HCT116 (cell line): ENCODE results near the gene MRPS33. TPM values are rescaled to one million over a fixed set of nuclear protein-coding genes. Genes with fewer than 3 reads are reported as not detected.
"Not testable (repeated sequence)": the region's sequence is repeated elsewhere in the genome, so short reads cannot be mapped to it uniquely, and the experiment has no call there.

ENCODE experiments used
- ATAC-seq: fragments of 200-7000 bp; cut with Tn5 transposase; 2 replicates; pipeline ENCODE4 v1.9.1; 2020; ENCODE audit warnings: mild to moderate bottlenecking, moderate library complexity
- BruUV-seq: library from RNA; stranded (reverse); fragments of 400-500 nt; replicated peaks from 2 replicates; lab custom pipeline; 2021; lab: Mats Ljungman, UMichigan
- CTCF ChIA-PET: fragments of 300-600 bp; sonication (Branson Sonifier 250); formaldehyde crosslinking; loops from one replicate; lab custom pipeline; 2021; ENCODE audit warnings: antibody characterized with exemption; lab: Charles Lee
- POLR2A ChIA-PET: fragments of 300-600, 350-600 bp; sonication (Branson Sonifier 250); formaldehyde crosslinking; loops from one replicate; lab custom pipeline; 2021; ENCODE audit warnings: antibody characterized with exemption; lab: Charles Lee
- RAD21 ChIA-PET, 2 experiments: fragments of 300-600 bp; sonication (Branson Sonifier 250); formaldehyde crosslinking; loops; one replicate each; lab custom pipeline; 2023; ENCODE audit warnings: low total read pairs in 2 of 2; ENCODE audit not compliant: uncharacterized antibody in 2 of 2, unreplicated experiment in 2 of 2, low non-redundant PET in 1 of 2; lab: Charles Lee
- DNase-seq: peaks from one replicate; pipeline ENCODE4 v3.0.0-alpha.2; 2010; ENCODE audit warnings: low read depth, low spot score
- H2AFZ ChIP-seq: fragments of 200-600 bp; shearing (Covaris generic), sonication (generic); 2 replicates; pipeline ENCODE4 v1.6.1; 2017; ENCODE audit warnings: low read depth, mixed run types, mixed read lengths, antibody characterized with exemption, low read length; ENCODE audit not compliant: poor library complexity, severe bottlenecking
- H3K27ac ChIP-seq: 2 replicates; pipeline ENCODE4 v1.5.1; 2012; ENCODE audit warnings: low read depth, low read length
- H3K27me3 ChIP-seq: fragments of 200-600 bp; sonication (generic); 2 replicates; pipeline ENCODE4 v1.6.1; 2016; ENCODE audit warnings: mixed run types, low read length, mixed read lengths; ENCODE audit not compliant: insufficient read depth
- H3K36me3 ChIP-seq, 2 experiments: fragments of 200-500 bp in 1 of 2; fragments of 200-600 bp in 1 of 2; sonication (Bioruptor generic) in 1 of 2; sonication (generic) in 1 of 2; 2 replicates each; pipeline versions ENCODE4 v1.5.1 to v1.6.1; 2014 to 2016; ENCODE audit warnings: low read length in 2 of 2, inconsistent platforms in 1 of 2, mixed read lengths in 1 of 2, mixed run types in 1 of 2; ENCODE audit not compliant: insufficient read depth in 2 of 2, control insufficient read depth in 1 of 2
- H3K4me1 ChIP-seq, 2 experiments: fragments of 200-600 bp in 1 of 2; sonication (generic) in 1 of 2; 2 replicates each; pipeline versions ENCODE4 v1.5.1 to v1.6.1; 2012 to 2017; ENCODE audit warnings: low read length in 2 of 2, inconsistent platforms in 1 of 2, mild to moderate bottlenecking in 1 of 2, mixed read lengths in 1 of 2, mixed run types in 1 of 2, moderate library complexity in 1 of 2; ENCODE audit not compliant: insufficient read depth in 2 of 2, control insufficient read depth in 1 of 2
- H3K4me2 ChIP-seq: fragments of 200-600 bp; sonication (generic); 2 replicates; pipeline ENCODE4 v1.6.1; 2017; ENCODE audit warnings: mixed run types, low read length, mixed read lengths
- H3K4me3 ChIP-seq, 2 experiments: fragments of 200-600 bp in 1 of 2; sonication (generic) in 1 of 2; replicated peaks in 1 of 2; 2 replicates each; pipeline ENCODE4 v1.5.1; 2011 to 2016; ENCODE audit warnings: low read length in 2 of 2, control low read depth in 1 of 2, low read depth in 1 of 2, mild to moderate bottlenecking in 1 of 2, mixed read lengths in 1 of 2, mixed run types in 1 of 2
- H3K79me2 ChIP-seq: fragments of 200-600 bp; sonication (generic); 2 replicates; pipeline ENCODE4 v1.6.1; 2017; ENCODE audit warnings: mild to moderate bottlenecking, mixed run types, low read length, moderate library complexity, mixed read lengths; ENCODE audit not compliant: insufficient read depth
- H3K9ac ChIP-seq: fragments of 200-600 bp; sonication (generic); 2 replicates; pipeline ENCODE4 v1.6.1; 2016; ENCODE audit warnings: low read length, mixed read lengths
- H3K9me2 ChIP-seq: fragments of 200-600 bp; sonication (generic), shearing (Covaris generic); 2 replicates; pipeline ENCODE4 v1.6.1; 2017; ENCODE audit warnings: mixed run types, mild to moderate bottlenecking, moderate library complexity; ENCODE audit not compliant: insufficient read depth
- H3K9me3 ChIP-seq, 2 experiments: fragments of 200-500 bp in 1 of 2; fragments of 200-600 bp in 1 of 2; sonication (Bioruptor generic) in 1 of 2; sonication (generic) in 1 of 2; 2 replicates each; pipeline ENCODE4 v1.6.1; 2014 to 2017; ENCODE audit warnings: low read length in 2 of 2, mixed read lengths in 2 of 2, inconsistent platforms in 1 of 2, low read depth in 1 of 2, mild to moderate bottlenecking in 1 of 2, mixed run types in 1 of 2, moderate library complexity in 1 of 2; ENCODE audit not compliant: control insufficient read depth in 1 of 2, insufficient read depth in 1 of 2
- H4K20me1 ChIP-seq: fragments of 200-600 bp; sonication (generic), shearing (Covaris generic); 2 replicates; pipeline ENCODE4 v1.6.1; 2017; ENCODE audit warnings: mixed run types, mild to moderate bottlenecking, moderate library complexity; ENCODE audit not compliant: insufficient read depth
- CBX3 ChIP-seq: IDR thresholded peaks from 2 replicates; pipeline ENCODE4 v1.6.1; 2012; ENCODE audit warnings: low read depth
- EGR1 ChIP-seq: IDR thresholded peaks from 2 replicates; pipeline ENCODE4 v1.6.1; 2012; ENCODE audit warnings: low read depth
- ELF1 ChIP-seq: IDR thresholded peaks from 2 replicates; pipeline ENCODE4 v1.6.1; 2012; ENCODE audit warnings: low read depth, borderline replicate concordance
- EZH2phosphoT487 ChIP-seq: fragments of 200-600 bp; IDR thresholded peaks from 2 replicates; pipeline ENCODE4 v1.6.1; 2018; ENCODE audit warnings: antibody characterized with exemption, borderline replicate concordance
- FOSL1 ChIP-seq: IDR thresholded peaks from 2 replicates; pipeline ENCODE4 v1.6.1; 2012; ENCODE audit warnings: low read depth
- JUND ChIP-seq: IDR thresholded peaks from 2 replicates; pipeline ENCODE4 v1.6.1; 2012
- POLR2A ChIP-seq: IDR thresholded peaks from 2 replicates; pipeline ENCODE4 v1.7.0; 2011; ENCODE audit warnings: borderline replicate concordance; ENCODE audit not compliant: insufficient read depth, insufficient read length; ENCODE audit errors: extremely low read depth
- RAD21 ChIP-seq: IDR thresholded peaks from 2 replicates; pipeline ENCODE4 v1.6.1; 2012; ENCODE audit warnings: low read depth, mild to moderate bottlenecking
- SRF ChIP-seq: IDR thresholded peaks from 2 replicates; pipeline ENCODE4 v1.6.1; 2012; ENCODE audit warnings: low read depth
- ZFX ChIP-seq: fragments of 450-650 bp; IDR thresholded peaks from 2 replicates; pipeline ENCODE4 v1.6.1; 2017
- ZNF274 ChIP-seq: fragments of 200-500 bp; sonication (Bioruptor generic); IDR thresholded peaks from 2 replicates; pipeline ENCODE4 v1.6.1; 2014; ENCODE audit warnings: mild to moderate bottlenecking, low read depth, low read length, inconsistent platforms
- intact Hi-C: fragments of 100-400 bp; cut with micrococcal nuclease; formaldehyde crosslinking; loops from 2 replicates; pipeline ENCODE4 v1.10.0; 2022
- total RNA-seq: library from RNA; stranded (reverse); gene quantifications from one replicate; pipeline ENCODE4 v1.2.1, GENCODE V29; 2021; ENCODE audit not compliant: unreplicated experiment
- TF ChIP-seq, protein P1 (sequence below): IDR thresholded peaks from 2 replicates; pipeline ENCODE4 v1.6.1; 2011; ENCODE audit warnings: mild to moderate bottlenecking, low read length, moderate library complexity; ENCODE audit not compliant: insufficient replicate concordance; ENCODE audit errors: extremely low read depth

The MRPS33 gene
- total RNA-seq, 1 experiment from 2014 or later: 77.3 TPM

DNA sequence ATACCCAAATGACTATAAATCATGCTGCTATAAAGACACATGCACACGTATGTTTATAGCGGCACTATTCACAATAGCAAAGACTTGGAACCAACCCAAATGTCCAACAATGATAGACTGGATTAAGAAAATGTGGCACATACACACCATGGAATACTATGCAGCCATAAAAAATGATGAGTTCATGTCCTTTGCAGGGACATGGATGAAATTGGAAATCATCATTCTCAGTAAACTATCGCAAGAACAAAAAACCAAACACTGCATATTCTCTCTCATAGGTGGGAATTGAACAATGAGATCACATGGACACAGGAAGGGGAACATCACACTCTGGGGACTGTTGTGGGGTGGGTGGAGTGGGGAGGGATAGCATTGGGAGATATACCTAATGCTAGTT is 23.3 kb upstream of the MRPS33 start:
- H3K27ac ChIP-seq, RAD21 ChIA-PET, H3K4me3 ChIP-seq, H3K4me1 ChIP-seq, CTCF ChIA-PET, H3K79me2 ChIP-seq, H4K20me1 ChIP-seq, intact Hi-C loops, H3K4me2 ChIP-seq, H2AFZ ChIP-seq, DNase-seq, H3K9me3 ChIP-seq, ATAC-seq, POLR2A ChIA-PET, H3K9me2 ChIP-seq, BruUV-seq, H3K27me3 ChIP-seq, H3K9ac ChIP-seq, H3K36me3 ChIP-seq: not testable (repeated sequence)

DNA sequence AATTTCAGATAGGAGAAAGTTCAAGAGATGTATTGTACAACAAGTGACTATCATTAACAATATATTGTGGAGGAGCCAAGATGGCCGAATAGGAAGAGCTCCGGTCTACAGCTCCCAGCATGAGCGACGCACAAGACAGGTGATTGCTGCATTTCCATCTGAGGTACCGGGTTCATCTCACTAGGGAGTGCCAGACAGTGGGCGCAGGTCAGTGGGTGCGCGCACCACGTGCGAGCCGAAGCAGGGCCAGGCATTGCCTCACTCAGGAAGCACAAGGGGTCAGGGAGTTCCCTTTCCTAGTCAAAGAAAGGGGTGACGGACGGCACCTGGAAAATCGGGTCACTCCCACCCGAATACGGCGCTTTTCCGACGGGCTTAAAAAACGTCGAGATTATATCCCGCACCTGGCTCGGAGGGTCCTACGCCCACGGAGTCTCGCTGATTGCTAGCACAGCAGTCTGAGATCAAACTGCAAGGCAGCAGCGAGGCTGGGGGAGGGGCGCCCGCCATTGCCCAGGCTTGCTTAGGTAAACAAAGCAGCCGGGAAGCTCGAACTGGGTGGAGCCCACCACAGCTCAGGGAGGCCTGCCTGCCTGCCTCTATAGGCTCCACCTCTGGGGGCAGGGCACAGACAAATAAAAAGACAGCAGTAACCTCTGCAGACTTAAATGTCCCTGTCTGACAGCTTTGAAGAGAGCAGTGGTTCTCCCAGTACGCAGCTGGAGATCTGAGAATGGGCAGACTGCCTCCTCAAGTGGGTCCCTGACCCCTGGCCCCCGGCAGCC is 18.0 kb upstream of the MRPS33 start:
- H2AFZ ChIP-seq, POLR2A ChIA-PET, H3K4me3 ChIP-seq, H4K20me1 ChIP-seq, ATAC-seq, H3K9ac ChIP-seq, H3K79me2 ChIP-seq, H3K9me3 ChIP-seq, H3K9me2 ChIP-seq, intact Hi-C loops, H3K27ac ChIP-seq, BruUV-seq, DNase-seq, CTCF ChIA-PET, RAD21 ChIA-PET, H3K27me3 ChIP-seq, H3K4me2 ChIP-seq, H3K36me3 ChIP-seq, H3K4me1 ChIP-seq: not testable (repeated sequence)

DNA sequence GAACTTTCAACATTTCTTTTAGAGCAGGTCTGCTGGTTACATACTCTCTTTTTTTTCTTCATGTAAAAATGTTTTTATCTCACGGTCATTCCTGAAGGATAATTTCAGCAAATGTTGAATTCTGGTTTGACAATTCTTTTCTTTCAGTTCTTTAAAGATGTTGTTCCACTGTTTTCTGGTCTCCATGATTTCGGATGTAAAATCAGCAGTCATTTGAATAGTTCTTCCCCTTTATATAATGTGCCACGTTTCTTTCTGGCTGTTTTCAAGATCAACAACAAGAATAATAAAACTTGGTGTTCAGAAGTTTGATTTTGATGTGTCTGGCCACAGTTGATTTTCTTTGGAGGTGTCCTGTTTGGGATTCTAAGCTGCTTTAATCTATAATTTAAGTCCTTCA is 14.0 kb upstream of the MRPS33 start:
- H3K36me3 ChIP-seq: no peaks in the 10 kb centered on the region
- no peak overlapping the region for H2AFZ ChIP-seq
- H3K27me3 ChIP-seq: no peaks in the 10 kb centered on the region
- ChIA-PET RAD21 (no interaction called here), CTCF (no interaction called here), POLR2A (no interaction called here)
- peaks cover 0 to 8% of the 10 kb centered on the region in 2 experiments; a peak in 2 of 4 replicates for H3K9me3 ChIP-seq
- no peaks in the 10 kb centered on the region for H3K79me2 ChIP-seq
- ATAC-seq: no peak
- no peak overlapping the region for H3K9ac ChIP-seq
- H3K4me1 ChIP-seq: no peaks in the 10 kb centered on the region
- DNase-seq: no peak
- BruUV-seq: no TSS peak
- H3K4me2 ChIP-seq: no peak overlapping the region
- intact Hi-C loops: no loop called here
- no peaks in the 10 kb centered on the region for H3K9me2 ChIP-seq
- H3K27ac ChIP-seq: no peak overlapping the region
- no peaks in the 10 kb centered on the region for H4K20me1 ChIP-seq
- H3K4me3 ChIP-seq: no peak overlapping the region
- TF ChIP-seq, protein P1, sequence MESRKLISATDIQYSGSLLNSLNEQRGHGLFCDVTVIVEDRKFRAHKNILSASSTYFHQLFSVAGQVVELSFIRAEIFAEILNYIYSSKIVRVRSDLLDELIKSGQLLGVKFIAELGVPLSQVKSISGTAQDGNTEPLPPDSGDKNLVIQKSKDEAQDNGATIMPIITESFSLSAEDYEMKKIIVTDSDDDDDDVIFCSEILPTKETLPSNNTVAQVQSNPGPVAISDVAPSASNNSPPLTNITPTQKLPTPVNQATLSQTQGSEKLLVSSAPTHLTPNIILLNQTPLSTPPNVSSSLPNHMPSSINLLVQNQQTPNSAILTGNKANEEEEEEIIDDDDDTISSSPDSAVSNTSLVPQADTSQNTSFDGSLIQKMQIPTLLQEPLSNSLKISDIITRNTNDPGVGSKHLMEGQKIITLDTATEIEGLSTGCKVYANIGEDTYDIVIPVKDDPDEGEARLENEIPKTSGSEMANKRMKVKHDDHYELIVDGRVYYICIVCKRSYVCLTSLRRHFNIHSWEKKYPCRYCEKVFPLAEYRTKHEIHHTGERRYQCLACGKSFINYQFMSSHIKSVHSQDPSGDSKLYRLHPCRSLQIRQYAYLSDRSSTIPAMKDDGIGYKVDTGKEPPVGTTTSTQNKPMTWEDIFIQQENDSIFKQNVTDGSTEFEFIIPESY: no peak
- no peak for TF ChIP-seq CBX3
- TF ChIP-seq ZFX: no peak
- no peak for TF ChIP-seq ZNF274
- TF ChIP-seq EZH2phosphoT487: no peak
- no peak for TF ChIP-seq SRF
- TF ChIP-seq JUND: no peak
- no peak for TF ChIP-seq RAD21
- TF ChIP-seq FOSL1: no peak
- no peak for TF ChIP-seq EGR1
- TF ChIP-seq ELF1: no peak
- no peak for TF ChIP-seq POLR2A
